CD4-positive, alpha-beta T cell treated with Interleukin-1 beta for 1 hour (primary cell): ENCODE data around the gene ACKR2.

Source experiments
- DNase-seq, 2 donors: peaks; one replicate each; pipeline ENCODE4 v3.0.0-alpha.2; 2020 to 2022

Gene ACKR2

GRCh38 chr3:42830437-42831320 lies 21.4 kb downstream of the ACKR2 start:
- no peak for DNase-seq

GRCh38 chr3:42831321-42831713 lies 22.1 kb downstream of the ACKR2 start:
- peak; percentile 74 to 76 for DNase-seq

GRCh38 chr3:42836150-42837123 lies 27.2 kb downstream of the ACKR2 start:
- no peak for DNase-seq

- no peak for DNase-seq
These were observed 29.3 kb downstream of the ACKR2 start for GRCh38 chr3:42838571-42838970.

GRCh38 chr3:42839616-42840015 lies 30.4 kb downstream of the ACKR2 start:
- DNase-seq, result peak; percentile 20 to 57

- DNase-seq, result no peak
These were observed 32.1 kb downstream of the ACKR2 start for GRCh38 chr3:42841332-42841731.

- no peak for DNase-seq
These were observed 34.6 kb downstream of the ACKR2 start for GRCh38 chr3:42843713-42844411.

- no peak for DNase-seq
These were observed 35.1 kb downstream of the ACKR2 start for GRCh38 chr3:42844412-42844713.

GRCh38 chr3:42844815-42845214 lies 35.6 kb downstream of the ACKR2 start:
- no peak for DNase-seq

GRCh38 chr3:42846685-42847522 lies 37.7 kb downstream of the ACKR2 start:
- DNase-seq, result peak in 1 of 2 donors; percentile 65

- peak in 1 of 2 donors; percentile 11 for DNase-seq
These were observed 38.5 kb downstream of the ACKR2 start for GRCh38 chr3:42847731-42848130.

GRCh38 chr3:42849017-42849416 lies 39.8 kb downstream of the ACKR2 start:
- DNase-seq, result no peak

- DNase-seq, result no peak
These were observed 41.0 kb downstream of the ACKR2 start for GRCh38 chr3:42850263-42850662.

GRCh38 chr3:42851228-42851834 lies 42.1 kb downstream of the ACKR2 start:
- no peak for DNase-seq

- no peak for DNase-seq
These were observed 43.2 kb downstream of the ACKR2 start for GRCh38 chr3:42852441-42852840.

- no peak for DNase-seq
These were observed 43.8 kb downstream of the ACKR2 start for GRCh38 chr3:42853056-42853455.

GRCh38 chr3:42853739-42854302 lies 44.6 kb downstream of the ACKR2 start:
- DNase-seq, result no peak

- no peak for DNase-seq
These were observed 45.9 kb downstream of the ACKR2 start for GRCh38 chr3:42855219-42855546.

GRCh38 chr3:42855547-42856380 lies 46.5 kb downstream of the ACKR2 start:
- no peak for DNase-seq

- DNase-seq, result no peak
These were observed 47.3 kb downstream of the ACKR2 start for GRCh38 chr3:42856544-42856943.
